NCI-H82 treated with DMSO at 0.1 percent for 48 hours (cell line): ENCODE results near the gene ADPRH.
A peak's percentile ranks its signal among the peaks of the same experiment; 100 is the strongest.
"Not testable (repeated sequence)": the region's sequence is repeated elsewhere in the genome, so short reads cannot be mapped to it uniquely, and the experiment has no call there.

ENCODE experiments used
- DNase-seq: peaks from one replicate; lab custom pipeline; 2025; ENCODE audit not compliant: unreplicated experiment; lab: John Stamatoyannopoulos, UW

The ADPRH gene

GRCh38 chr3:119558626-119559317 is 20.5 kb upstream of the ADPRH start:
- no peak for DNase-seq

- peak; percentile 44 for DNase-seq
Observed at GRCh38 chr3:119559441-119559963, 19.8 kb upstream of the ADPRH start, which contains the start of gene CD80. TSS of gene CD80 (minus strand) at chr3:119559614. CDS start at chr3:119557728, 1,886 bp downstream.

- DNase-seq: no peak
Observed at GRCh38 chr3:119560160-119560559, 19.1 kb upstream of the ADPRH start.

GRCh38 chr3:119562307-119562961 is 16.9 kb upstream of the ADPRH start:
- DNase-seq: no peak

- not testable (repeated sequence) for DNase-seq
Observed at GRCh38 chr3:119563334-119563733, 16.0 kb upstream of the ADPRH start.

GRCh38 chr3:119569156-119569555 is 10.1 kb upstream of the ADPRH start:
- no peak for DNase-seq

- no peak for DNase-seq
Observed at GRCh38 chr3:119570229-119570628, 9.1 kb upstream of the ADPRH start.

GRCh38 chr3:119571230-119571629 is 8.1 kb upstream of the ADPRH start:
- DNase-seq: no peak

- DNase-seq: no peak
Observed at GRCh38 chr3:119571688-119572087, 7.6 kb upstream of the ADPRH start.

GRCh38 chr3:119575507-119575906 is 3.8 kb upstream of the ADPRH start:
- DNase-seq: no peak

- no peak for DNase-seq
Observed at GRCh38 chr3:119580067-119580760, 922 bp downstream of the ADPRH start.

GRCh38 chr3:119582178-119582577 is 2.9 kb downstream of the ADPRH start:
- no peak for DNase-seq

- no peak for DNase-seq
Observed at GRCh38 chr3:119585208-119585607, 5.9 kb downstream of the ADPRH start.

- no peak for DNase-seq
Observed at GRCh38 chr3:119585856-119586570, 6.7 kb downstream of the ADPRH start.

GRCh38 chr3:119586733-119587172 is 7.5 kb downstream of the ADPRH start:
- no peak for DNase-seq

- no peak for DNase-seq
Observed at GRCh38 chr3:119588112-119588511, 8.8 kb downstream of the ADPRH start.

- DNase-seq: no peak
Observed at GRCh38 chr3:119589102-119589773, 9.9 kb downstream of the ADPRH start.

- no peak for DNase-seq
Observed at GRCh38 chr3:119590706-119591105, 11.4 kb downstream of the ADPRH start.

- DNase-seq: no peak
Observed at GRCh38 chr3:119592861-119593260, 13.6 kb downstream of the ADPRH start.

GRCh38 chr3:119594066-119594465 is 14.8 kb downstream of the ADPRH start:
- DNase-seq: no peak
